HEK293 (cell line): ENCODE data around the gene TMEM176B.

Experiments used
- CTCF ChIA-PET: fragments of 350-600 bp; formaldehyde crosslinking; extraction: SDS; loops from one replicate; lab custom pipeline; 2021; ENCODE audit warnings: antibody characterized with exemption; lab: Yijun Ruan, JAX
- POLR2A ChIA-PET: fragments of 300-600 bp; formaldehyde crosslinking; extraction: SDS; loops from one replicate; lab custom pipeline; 2020; ENCODE audit warnings: antibody characterized with exemption, inconsistent platforms; lab: Yijun Ruan, JAX
- H3K27ac ChIP-seq: fragments of 200-500 bp; sonication (Bioruptor generic); 2 replicates; pipeline ENCODE4 v1.5.1; 2014; ENCODE audit warnings: low read depth, low read length, control low read depth, inconsistent platforms; ENCODE audit errors: extremely low read depth
- H3K36me3 ChIP-seq, 2 experiments: fragments of 200-500 bp in 1 of 2; sonication (Bioruptor generic) in 1 of 2; 1 replicate in 1 of 2; 2 replicates in 1 of 2; pipeline ENCODE4 v1.5.1; 2014 to 2017; ENCODE audit warnings: inconsistent platforms in 2 of 2, low read length in 2 of 2; ENCODE audit not compliant: control insufficient read depth in 2 of 2, insufficient read depth in 1 of 2
- H3K4me1 ChIP-seq: fragments of 200-500 bp; sonication (Bioruptor generic); 2 replicates; pipeline ENCODE4 v1.5.1; 2014; ENCODE audit warnings: mild to moderate bottlenecking, low read length, inconsistent platforms; ENCODE audit not compliant: control insufficient read depth, insufficient read depth
- H3K4me3 ChIP-seq: 2 replicates; pipeline ENCODE4 v1.5.1; 2011; ENCODE audit warnings: low read depth, mild to moderate bottlenecking, control low read depth, low read length, moderate library complexity
- H3K9me3 ChIP-seq: fragments of 200-500 bp; sonication (Bioruptor generic); 2 replicates; pipeline ENCODE4 v1.5.1; 2014; ENCODE audit warnings: low read depth, low read length, inconsistent platforms; ENCODE audit not compliant: control insufficient read depth, insufficient read depth
- KLF7 ChIP-seq: fragments of 450-650 bp; formaldehyde crosslinking; IDR thresholded peaks from 2 replicates; pipeline ENCODE4 v1.5.1; 2016; ENCODE audit warnings: missing biosample characterization, missing genetic modification characterization, borderline replicate concordance
- SCRT1 ChIP-seq: fragments of 450-650 bp; formaldehyde crosslinking; IDR thresholded peaks from 2 replicates; pipeline ENCODE4 v1.5.1; 2016; ENCODE audit warnings: missing biosample characterization, missing genetic modification characterization, borderline replicate concordance
- SP2 ChIP-seq: fragments of 450-650 bp; formaldehyde crosslinking; IDR thresholded peaks from 2 replicates; pipeline ENCODE4 v1.5.1; 2016; ENCODE audit warnings: missing biosample characterization, missing genetic modification characterization
- SP3 ChIP-seq: fragments of 450-650 bp; formaldehyde crosslinking; IDR thresholded peaks from 2 replicates; pipeline ENCODE4 v1.5.1; 2016; ENCODE audit warnings: missing biosample characterization, missing genetic modification characterization
- TCF7L2 ChIP-seq: IDR thresholded peaks from 2 replicates; pipeline ENCODE4 v1.6.1; 2011; ENCODE audit warnings: low read depth, mild to moderate bottlenecking, inconsistent platforms, low read length, moderate library complexity, borderline replicate concordance
- TRIM28 ChIP-seq: IDR thresholded peaks from 2 replicates; pipeline ENCODE4 v1.6.1; 2011; ENCODE audit warnings: low read length, control low read depth, borderline replicate concordance
- WT1 ChIP-seq: fragments of 450-650 bp; formaldehyde crosslinking; IDR thresholded peaks from 2 replicates; pipeline ENCODE4 v1.5.1; 2016; ENCODE audit warnings: missing biosample characterization, missing genetic modification characterization
- ZFP69B ChIP-seq: fragments of 450-650 bp; formaldehyde crosslinking; IDR thresholded peaks from 2 replicates; pipeline ENCODE4 v1.5.1; 2016; ENCODE audit warnings: missing biosample characterization, missing genetic modification characterization
- ZIC2 ChIP-seq: fragments of 450-650 bp; formaldehyde crosslinking; IDR thresholded peaks from 2 replicates; pipeline ENCODE4 v1.5.1; 2016; ENCODE audit warnings: missing biosample characterization, missing genetic modification characterization
- ZNF211 ChIP-seq: fragments of 450-650 bp; formaldehyde crosslinking; IDR thresholded peaks from 2 replicates; pipeline ENCODE4 v1.5.1; 2016; ENCODE audit warnings: low read depth, missing biosample characterization, missing genetic modification characterization
- ZNF248 ChIP-seq: fragments of 450-650 bp; formaldehyde crosslinking; IDR thresholded peaks from 2 replicates; pipeline ENCODE4 v1.5.1; 2017; ENCODE audit warnings: missing biosample characterization, missing genetic modification characterization
- ZNF324 ChIP-seq: fragments of 450-650 bp; formaldehyde crosslinking; IDR thresholded peaks from 2 replicates; pipeline ENCODE4 v1.5.1; 2016; ENCODE audit warnings: missing biosample characterization, missing genetic modification characterization
- ZNF404 ChIP-seq: fragments of 450-650 bp; formaldehyde crosslinking; IDR thresholded peaks from 2 replicates; pipeline ENCODE4 v1.5.1; 2017; ENCODE audit warnings: missing biosample characterization, missing genetic modification characterization
- ZNF501 ChIP-seq: fragments of 450-650 bp; formaldehyde crosslinking; IDR thresholded peaks from 2 replicates; pipeline ENCODE4 v1.5.1; 2016; ENCODE audit warnings: missing biosample characterization, missing genetic modification characterization
- ZNF670 ChIP-seq: fragments of 450-650 bp; formaldehyde crosslinking; IDR thresholded peaks from 2 replicates; pipeline ENCODE4 v1.5.1; 2016; ENCODE audit warnings: missing biosample characterization, missing genetic modification characterization, low read depth
- TF ChIP-seq, protein P1 (sequence below): fragments of 450-650 bp; formaldehyde crosslinking; IDR thresholded peaks from 2 replicates; pipeline ENCODE4 v1.5.1; 2016; ENCODE audit warnings: missing biosample characterization, missing genetic modification characterization
- TF ChIP-seq, protein P2 (sequence below): fragments of 450-650 bp; formaldehyde crosslinking; IDR thresholded peaks from 2 replicates; pipeline ENCODE4 v1.5.1; 2016; ENCODE audit warnings: missing biosample characterization, missing genetic modification characterization
- TF ChIP-seq, protein P3 (sequence below): fragments of 450-650 bp; formaldehyde crosslinking; IDR thresholded peaks from 2 replicates; pipeline ENCODE4 v1.5.1; 2016; ENCODE audit warnings: missing biosample characterization, missing genetic modification characterization
- TF ChIP-seq, protein P4 (sequence below): fragments of 450-650 bp; formaldehyde crosslinking; IDR thresholded peaks from 2 replicates; pipeline ENCODE4 v1.5.1; 2017; ENCODE audit warnings: missing biosample characterization, missing genetic modification characterization
- TF ChIP-seq, protein P5 (sequence below): fragments of 450-650 bp; formaldehyde crosslinking; conservative IDR thresholded peaks from 2 replicates; pipeline ENCODE4 v1.5.1; 2016; ENCODE audit warnings: low read depth, missing biosample characterization, missing genetic modification characterization

Gene TMEM176B

DNA sequence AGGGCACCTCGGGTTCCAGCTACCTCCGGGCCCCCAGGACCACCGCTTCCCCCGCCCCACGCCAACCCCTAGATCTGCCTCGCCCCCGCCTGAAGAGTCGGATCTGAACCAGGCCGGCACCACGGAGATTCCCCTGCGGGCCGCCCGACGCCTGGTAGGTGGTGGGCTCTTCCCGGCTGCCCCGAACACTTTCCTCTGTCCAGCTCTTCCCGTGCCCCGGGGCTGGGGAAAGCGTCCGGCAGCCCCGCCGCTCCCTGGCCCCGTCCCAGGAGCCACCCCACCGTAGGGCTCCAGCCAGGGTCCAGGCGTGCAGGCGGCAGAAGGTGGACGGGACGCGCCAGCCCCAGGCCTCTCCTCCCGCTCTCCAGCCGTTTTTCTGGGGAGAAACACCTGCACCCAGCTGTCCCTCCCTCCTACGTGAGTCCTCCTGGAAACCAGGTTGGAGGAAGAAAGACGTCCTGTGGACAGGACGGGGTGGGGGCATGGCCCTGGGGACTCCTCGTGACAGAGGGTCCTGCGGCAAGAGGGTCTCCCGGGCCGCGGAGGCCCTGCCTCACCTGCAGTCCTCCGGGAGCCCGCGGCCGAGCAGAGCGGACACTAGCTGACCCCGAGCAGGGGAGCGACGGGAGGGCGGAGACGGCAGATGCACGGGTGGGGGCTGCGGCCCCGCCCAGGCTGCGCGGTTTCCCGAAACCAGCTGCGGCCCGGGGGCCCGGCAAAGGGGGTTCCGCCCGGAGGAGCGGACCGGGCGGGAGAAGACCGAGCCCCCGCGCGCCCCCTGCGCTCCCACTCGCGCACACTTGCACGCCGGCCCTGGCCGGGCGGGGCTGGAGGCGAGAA is at the start of gene TMEM176B:
Gene TMEM176B (minus strand): TSS at position 624 of the 840 bp plus-strand sequence. CDS start 3,795 bp downstream, outside the sequence.
- ChIA-PET CTCF (no interaction called here), POLR2A (no interaction called here)

DNA sequence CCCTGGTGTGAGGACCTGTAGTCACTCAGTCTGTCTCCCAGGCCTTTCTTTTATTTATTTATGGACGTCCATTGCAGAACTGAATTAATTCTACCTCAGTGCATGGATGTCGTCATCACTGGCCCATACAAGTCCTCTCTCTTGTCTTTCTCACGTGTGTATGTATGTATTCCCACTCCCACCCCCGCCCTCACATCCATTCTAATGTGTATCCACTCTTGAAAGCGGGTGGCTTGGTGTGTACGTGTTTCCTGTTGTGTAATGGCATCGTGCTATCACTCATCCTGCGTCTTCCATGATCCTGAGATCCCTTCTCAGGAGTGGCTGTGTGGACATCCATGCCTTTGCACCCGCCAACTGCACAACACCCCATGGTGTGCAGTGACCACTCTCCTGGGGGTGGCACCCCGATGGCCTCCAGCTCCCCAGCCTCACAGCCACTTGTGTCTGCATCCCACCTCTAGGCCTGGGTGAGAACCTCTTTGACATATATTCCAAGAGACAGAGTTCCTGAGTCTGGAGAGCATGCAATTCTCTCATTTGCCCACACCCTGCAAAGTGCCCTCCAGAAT is 49.1 kb upstream of the TMEM176B start:
- ChIA-PET POLR2A (no interaction called here), CTCF (interaction anchor here (0.8 to 1.0 kb wide), 2 partner anchors 27 to 70 kb away, joined by 3 to 9 read pairs; no protein-coding TSS in a partner anchor)
- no peak overlapping the region for H3K27ac ChIP-seq
- H3K4me1 ChIP-seq: no peaks in the 10 kb centered on the region
- no peak overlapping the region for H3K4me3 ChIP-seq
- H3K36me3 ChIP-seq: no peaks in the 10 kb centered on the region
- no peaks in the 10 kb centered on the region for H3K9me3 ChIP-seq
- TF ChIP-seq, protein P1, sequence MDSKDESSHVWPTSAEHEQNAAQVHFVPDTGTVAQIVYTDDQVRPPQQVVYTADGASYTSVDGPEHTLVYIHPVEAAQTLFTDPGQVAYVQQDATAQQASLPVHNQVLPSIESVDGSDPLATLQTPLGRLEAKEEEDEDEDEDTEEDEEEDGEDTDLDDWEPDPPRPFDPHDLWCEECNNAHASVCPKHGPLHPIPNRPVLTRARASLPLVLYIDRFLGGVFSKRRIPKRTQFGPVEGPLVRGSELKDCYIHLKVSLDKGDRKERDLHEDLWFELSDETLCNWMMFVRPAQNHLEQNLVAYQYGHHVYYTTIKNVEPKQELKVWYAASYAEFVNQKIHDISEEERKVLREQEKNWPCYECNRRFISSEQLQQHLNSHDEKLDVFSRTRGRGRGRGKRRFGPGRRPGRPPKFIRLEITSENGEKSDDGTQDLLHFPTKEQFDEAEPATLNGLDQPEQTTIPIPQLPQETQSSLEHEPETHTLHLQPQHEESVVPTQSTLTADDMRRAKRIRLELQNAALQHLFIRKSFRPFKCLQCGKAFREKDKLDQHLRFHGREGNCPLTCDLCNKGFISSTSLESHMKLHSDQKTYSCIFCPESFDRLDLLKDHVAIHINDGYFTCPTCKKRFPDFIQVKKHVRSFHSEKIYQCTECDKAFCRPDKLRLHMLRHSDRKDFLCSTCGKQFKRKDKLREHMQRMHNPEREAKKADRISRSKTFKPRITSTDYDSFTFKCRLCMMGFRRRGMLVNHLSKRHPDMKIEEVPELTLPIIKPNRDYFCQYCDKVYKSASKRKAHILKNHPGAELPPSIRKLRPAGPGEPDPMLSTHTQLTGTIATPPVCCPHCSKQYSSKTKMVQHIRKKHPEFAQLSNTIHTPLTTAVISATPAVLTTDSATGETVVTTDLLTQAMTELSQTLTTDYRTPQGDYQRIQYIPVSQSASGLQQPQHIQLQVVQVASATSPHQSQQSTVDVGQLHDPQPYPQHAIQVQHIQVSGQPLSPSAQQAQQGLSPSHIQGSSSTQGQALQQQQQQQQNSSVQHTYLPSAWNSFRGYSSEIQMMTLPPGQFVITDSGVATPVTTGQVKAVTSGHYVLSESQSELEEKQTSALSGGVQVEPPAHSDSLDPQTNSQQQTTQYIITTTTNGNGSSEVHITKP (tag by site-specific recombination): no peak
- TF ChIP-seq, protein P2, sequence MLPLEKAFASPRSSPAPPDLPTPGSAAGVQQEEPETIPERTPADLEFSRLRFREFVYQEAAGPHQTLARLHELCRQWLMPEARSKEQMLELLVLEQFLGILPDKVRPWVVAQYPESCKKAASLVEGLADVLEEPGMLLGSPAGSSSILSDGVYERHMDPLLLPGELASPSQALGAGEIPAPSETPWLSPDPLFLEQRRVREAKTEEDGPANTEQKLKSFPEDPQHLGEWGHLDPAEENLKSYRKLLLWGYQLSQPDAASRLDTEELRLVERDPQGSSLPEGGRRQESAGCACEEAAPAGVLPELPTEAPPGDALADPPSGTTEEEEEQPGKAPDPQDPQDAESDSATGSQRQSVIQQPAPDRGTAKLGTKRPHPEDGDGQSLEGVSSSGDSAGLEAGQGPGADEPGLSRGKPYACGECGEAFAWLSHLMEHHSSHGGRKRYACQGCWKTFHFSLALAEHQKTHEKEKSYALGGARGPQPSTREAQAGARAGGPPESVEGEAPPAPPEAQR (tag by site-specific recombination): no peak
- TF ChIP-seq TCF7L2: no peak
- no peak for TF ChIP-seq ZNF501 (tag by site-specific recombination)
- TF ChIP-seq ZIC2 (tag by site-specific recombination): no peak
- TF ChIP-seq SP2: no peak
- TF ChIP-seq ZNF404 (tag by site-specific recombination): no peak
- no peak for TF ChIP-seq SCRT1
- no peak for TF ChIP-seq TRIM28
- TF ChIP-seq, protein P3, sequence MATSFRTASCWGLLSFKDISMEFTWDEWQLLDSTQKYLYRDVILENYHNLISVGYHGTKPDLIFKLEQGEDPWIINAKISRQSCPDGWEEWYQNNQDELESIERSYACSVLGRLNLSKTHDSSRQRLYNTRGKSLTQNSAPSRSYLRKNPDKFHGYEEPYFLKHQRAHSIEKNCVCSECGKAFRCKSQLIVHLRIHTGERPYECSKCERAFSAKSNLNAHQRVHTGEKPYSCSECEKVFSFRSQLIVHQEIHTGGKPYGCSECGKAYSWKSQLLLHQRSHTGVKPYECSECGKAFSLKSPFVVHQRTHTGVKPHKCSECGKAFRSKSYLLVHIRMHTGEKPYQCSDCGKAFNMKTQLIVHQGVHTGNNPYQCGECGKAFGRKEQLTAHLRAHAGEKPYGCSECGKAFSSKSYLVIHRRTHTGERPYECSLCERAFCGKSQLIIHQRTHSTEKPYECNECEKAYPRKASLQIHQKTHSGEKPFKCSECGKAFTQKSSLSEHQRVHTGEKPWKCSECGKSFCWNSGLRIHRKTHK (tag by site-specific recombination): no peak

More for the DNA sequence above, at the start of gene TMEM176B:
- no peaks in the 10 kb centered on the region for H3K36me3 ChIP-seq
- no peaks in the 10 kb centered on the region for H3K4me1 ChIP-seq
- H3K4me3 ChIP-seq: no peak within 1 kb of the TSS
- TF ChIP-seq ZNF211 (tag by site-specific recombination): no peak
- TF ChIP-seq, protein P4, sequence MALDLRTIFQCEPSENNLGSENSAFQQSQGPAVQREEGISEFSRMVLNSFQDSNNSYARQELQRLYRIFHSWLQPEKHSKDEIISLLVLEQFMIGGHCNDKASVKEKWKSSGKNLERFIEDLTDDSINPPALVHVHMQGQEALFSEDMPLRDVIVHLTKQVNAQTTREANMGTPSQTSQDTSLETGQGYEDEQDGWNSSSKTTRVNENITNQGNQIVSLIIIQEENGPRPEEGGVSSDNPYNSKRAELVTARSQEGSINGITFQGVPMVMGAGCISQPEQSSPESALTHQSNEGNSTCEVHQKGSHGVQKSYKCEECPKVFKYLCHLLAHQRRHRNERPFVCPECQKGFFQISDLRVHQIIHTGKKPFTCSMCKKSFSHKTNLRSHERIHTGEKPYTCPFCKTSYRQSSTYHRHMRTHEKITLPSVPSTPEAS (tag by site-specific recombination): no peak
- no peak for TF ChIP-seq ZNF670 (tag by site-specific recombination)
- TF ChIP-seq ZNF324 (tag by site-specific recombination): no peak
- TF ChIP-seq ZIC2 (tag by site-specific recombination): no peak
- no peak for TF ChIP-seq WT1 (tag by site-specific recombination)
- TF ChIP-seq, protein P5, sequence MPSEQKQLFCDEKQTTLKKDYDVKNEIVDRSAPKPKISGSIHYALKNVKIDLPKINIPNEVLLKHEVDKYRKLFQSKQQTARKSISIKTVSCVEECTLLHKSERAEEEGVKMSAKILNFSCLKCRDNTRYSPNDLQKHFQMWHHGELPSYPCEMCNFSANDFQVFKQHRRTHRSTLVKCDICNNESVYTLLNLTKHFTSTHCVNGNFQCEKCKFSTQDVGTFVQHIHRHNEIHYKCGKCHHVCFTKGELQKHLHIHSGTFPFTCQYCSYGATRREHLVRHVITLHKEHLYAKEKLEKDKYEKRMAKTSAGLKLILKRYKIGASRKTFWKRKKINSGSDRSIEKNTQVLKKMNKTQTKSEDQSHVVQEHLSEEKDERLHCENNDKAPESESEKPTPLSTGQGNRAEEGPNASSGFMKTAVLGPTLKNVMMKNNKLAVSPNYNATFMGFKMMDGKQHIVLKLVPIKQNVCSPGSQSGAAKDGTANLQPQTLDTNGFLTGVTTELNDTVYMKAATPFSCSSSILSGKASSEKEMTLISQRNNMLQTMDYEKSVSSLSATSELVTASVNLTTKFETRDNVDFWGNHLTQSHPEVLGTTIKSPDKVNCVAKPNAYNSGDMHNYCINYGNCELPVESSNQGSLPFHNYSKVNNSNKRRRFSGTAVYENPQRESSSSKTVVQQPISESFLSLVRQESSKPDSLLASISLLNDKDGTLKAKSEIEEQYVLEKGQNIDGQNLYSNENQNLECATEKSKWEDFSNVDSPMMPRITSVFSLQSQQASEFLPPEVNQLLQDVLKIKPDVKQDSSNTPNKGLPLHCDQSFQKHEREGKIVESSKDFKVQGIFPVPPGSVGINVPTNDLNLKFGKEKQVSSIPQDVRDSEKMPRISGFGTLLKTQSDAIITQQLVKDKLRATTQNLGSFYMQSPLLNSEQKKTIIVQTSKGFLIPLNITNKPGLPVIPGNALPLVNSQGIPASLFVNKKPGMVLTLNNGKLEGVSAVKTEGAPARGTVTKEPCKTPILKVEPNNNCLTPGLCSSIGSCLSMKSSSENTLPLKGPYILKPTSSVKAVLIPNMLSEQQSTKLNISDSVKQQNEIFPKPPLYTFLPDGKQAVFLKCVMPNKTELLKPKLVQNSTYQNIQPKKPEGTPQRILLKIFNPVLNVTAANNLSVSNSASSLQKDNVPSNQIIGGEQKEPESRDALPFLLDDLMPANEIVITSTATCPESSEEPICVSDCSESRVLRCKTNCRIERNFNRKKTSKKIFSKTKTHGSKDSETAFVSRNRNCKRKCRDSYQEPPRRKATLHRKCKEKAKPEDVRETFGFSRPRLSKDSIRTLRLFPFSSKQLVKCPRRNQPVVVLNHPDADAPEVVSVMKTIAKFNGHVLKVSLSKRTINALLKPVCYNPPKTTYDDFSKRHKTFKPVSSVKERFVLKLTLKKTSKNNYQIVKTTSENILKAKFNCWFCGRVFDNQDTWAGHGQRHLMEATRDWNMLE (tag by site-specific recombination): no peak
- no peak for TF ChIP-seq ZFP69B
- TF ChIP-seq KLF7 (tag by site-specific recombination): no peak
- TF ChIP-seq TCF7L2: no peak
- no peak for TF ChIP-seq SP3
- no peak for TF ChIP-seq ZNF248
- TF ChIP-seq, all 188 proteins: peak for 0
- Histone ChIP-seq H3K27ac (no peak within 1 kb of the TSS), H3K9me3 (no peaks in the 10 kb centered on the region)
